GM12891 (cell line): Measurements from ENCODE around the gene AFF3.

ENCODE experiments used
- POLR2A ChIP-seq: IDR thresholded peaks from 2 replicates; pipeline ENCODE4 v1.6.1; 2011; ENCODE audit warnings: low read depth, low read length, control low read depth
- POLR2AphosphoS5 ChIP-seq: IDR thresholded peaks from 2 replicates; pipeline ENCODE4 v1.6.1; 2011; ENCODE audit warnings: low read depth, low read length, control low read depth
- TAF1 ChIP-seq: IDR thresholded peaks from 2 replicates; pipeline ENCODE4 v1.6.1; 2011; ENCODE audit warnings: low read depth, low read length, control low read depth

- TF ChIP-seq POLR2AphosphoS5 (no peak), TAF1 (no peak), POLR2A (no peak)
These were observed 484 bp downstream of the AFF3 start for GRCh38 chr2:100141906-100142305.
